Loucy (cell line): ENCODE data around the gene BICD2.

ENCODE experiments used
- H2AFZ ChIP-seq: fragments of 200-600 bp; sonication (generic); 2 replicates; pipeline ENCODE4 v1.6.0; 2016; ENCODE audit warnings: antibody characterized with exemption, mild to moderate bottlenecking, low read length, moderate library complexity
- H3F3A ChIP-seq: fragments of 200-600 bp; 2 replicates; pipeline ENCODE4 v1.6.0; 2016; ENCODE audit warnings: antibody characterized with exemption, low read depth, mild to moderate bottlenecking
- H3K27me3 ChIP-seq: fragments of 200-600 bp; sonication (generic); 2 replicates; pipeline ENCODE4 v1.6.1; 2014; ENCODE audit warnings: low read length, mild to moderate bottlenecking; ENCODE audit not compliant: insufficient read depth, poor library complexity, severe bottlenecking
- H3K36me3 ChIP-seq: fragments of 200-600 bp; sonication (generic); 2 replicates; pipeline ENCODE4 v1.6.1; 2016; ENCODE audit warnings: low read length; ENCODE audit not compliant: insufficient read depth
- H3K4me1 ChIP-seq: fragments of 200-600 bp; sonication (generic); 2 replicates; pipeline ENCODE4 v1.5.1; 2014; ENCODE audit warnings: low read length, mild to moderate bottlenecking; ENCODE audit not compliant: insufficient read depth, poor library complexity, severe bottlenecking
- H3K4me2 ChIP-seq: fragments of 200-600 bp; sonication (generic); 2 replicates; pipeline ENCODE4 v1.6.0; 2014; ENCODE audit warnings: antibody characterized with exemption, low read length, low read depth, mild to moderate bottlenecking; ENCODE audit not compliant: poor library complexity, severe bottlenecking
- H3K4me3 ChIP-seq: fragments of 200-600 bp; sonication (generic); 2 replicates; pipeline ENCODE4 v1.5.1; 2014; ENCODE audit warnings: low read length, mild to moderate bottlenecking, mixed read lengths; ENCODE audit not compliant: poor library complexity, severe bottlenecking
- H3K79me2 ChIP-seq: fragments of 200-600 bp; sonication (generic); 2 replicates; pipeline ENCODE4 v1.6.1; 2014; ENCODE audit warnings: low read length; ENCODE audit not compliant: insufficient read depth
- H3K9ac ChIP-seq: fragments of 200-600 bp; sonication (generic); 2 replicates; pipeline ENCODE4 v1.6.0; 2014; ENCODE audit warnings: mild to moderate bottlenecking, low read depth, low read length, moderate library complexity; ENCODE audit not compliant: poor library complexity, severe bottlenecking
- H3K9me2 ChIP-seq: fragments of 200-600 bp; sonication (generic); replicated peaks from 2 replicates; pipeline ENCODE4 v1.6.1; 2016; ENCODE audit warnings: low read depth, low read length, mixed read lengths
- H3K9me3 ChIP-seq: fragments of 200-600 bp; sonication (generic); 2 replicates; pipeline ENCODE4 v1.6.1; 2014; ENCODE audit warnings: mild to moderate bottlenecking, antibody characterized with exemption, low read length, low read depth; ENCODE audit not compliant: insufficient read depth
- H4K20me1 ChIP-seq: fragments of 200-600 bp; sonication (generic); 2 replicates; pipeline ENCODE4 v1.6.0; 2014; ENCODE audit warnings: antibody characterized with exemption, low read length, mild to moderate bottlenecking; ENCODE audit not compliant: insufficient read depth, poor library complexity, severe bottlenecking
- CTCF ChIP-seq: fragments of 200-600 bp; sonication (generic); conservative IDR thresholded peaks from 2 replicates; pipeline ENCODE4 v1.5.1; 2014; ENCODE audit warnings: mild to moderate bottlenecking, antibody characterized with exemption, low read length
- EZH2phosphoT487 ChIP-seq: fragments of 200-600 bp; IDR thresholded peaks from 2 replicates; pipeline ENCODE4 v1.6.1; 2018; ENCODE audit warnings: antibody characterized with exemption, mild to moderate bottlenecking, moderate library complexity, borderline replicate concordance

BICD2 gene

GRCh38 chr9:92781899-92782298 lies 17.3 kb upstream of the BICD2 start:
- no peak overlapping the region for H3K4me3 ChIP-seq
- H3K9me3 ChIP-seq = no peaks in the 10 kb centered on the region; the same call in 1 of the 2 replicates
- no peaks in the 10 kb centered on the region for H3K4me1 ChIP-seq
- H3K36me3 ChIP-seq = no peaks in the 10 kb centered on the region
- no peaks in the 10 kb centered on the region for H3K79me2 ChIP-seq
- no peak overlapping the region for H3K9ac ChIP-seq
- H3K27me3 ChIP-seq = no peaks in the 10 kb centered on the region
- no peaks in the 10 kb centered on the region for H3F3A ChIP-seq
- TF ChIP-seq EZH2phosphoT487 = no peak
- no peaks in the 10 kb centered on the region for H4K20me1 ChIP-seq
- no peaks in the 10 kb centered on the region for H3K9me2 ChIP-seq
- H3K4me2 ChIP-seq = no peak overlapping the region
- H2AFZ ChIP-seq = no peak overlapping the region

DNA sequence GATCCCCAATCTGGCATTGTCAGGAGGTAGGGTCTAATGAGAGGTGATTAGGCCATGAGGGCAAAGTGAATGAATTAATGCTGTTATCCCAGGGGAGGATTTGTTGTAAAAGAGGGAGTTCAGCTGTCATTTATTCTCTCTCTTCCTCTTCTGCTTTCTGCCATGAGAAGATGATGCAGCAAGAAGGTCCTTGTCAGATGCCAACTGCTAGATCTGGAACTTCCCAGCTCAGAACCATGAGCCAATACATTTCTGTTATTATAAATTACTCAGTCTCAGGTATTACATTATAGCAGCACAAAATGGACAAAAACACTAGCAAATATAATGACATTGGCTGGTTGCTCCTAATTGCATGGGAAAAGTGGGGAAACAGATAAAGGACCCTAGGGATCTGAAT lies 15.6 kb upstream of the BICD2 start:
- Histone ChIP-seq H3K36me3 (no peaks in the 10 kb centered on the region), H3K9me2 (no peaks in the 10 kb centered on the region), H3K9ac (no peak overlapping the region), H4K20me1 (no peaks in the 10 kb centered on the region), H3K79me2 (no peaks in the 10 kb centered on the region), H3K27me3 (no peaks in the 10 kb centered on the region), H3F3A (no peaks in the 10 kb centered on the region), H3K9me3 (no peaks in the 10 kb centered on the region; the same call in 1 of the 2 replicates), H3K4me3 (no peak overlapping the region), H2AFZ (no peak overlapping the region), H3K4me2 (no peak overlapping the region), H3K4me1 (no peaks in the 10 kb centered on the region)
- TF ChIP-seq CTCF = no peak
- TF ChIP-seq EZH2phosphoT487 = no peak

GRCh38 chr9:92775466-92775865 lies 10.8 kb upstream of the BICD2 start:
- Histone ChIP-seq H3K9me2 (no peaks in the 10 kb centered on the region), H3F3A (no peaks in the 10 kb centered on the region), H3K9ac (no peak overlapping the region), H3K4me3 (no peak overlapping the region), H4K20me1 (no peaks in the 10 kb centered on the region), H3K36me3 (no peaks in the 10 kb centered on the region), H3K4me2 (no peak overlapping the region), H3K79me2 (no peaks in the 10 kb centered on the region), H3K27me3 (no peaks in the 10 kb centered on the region), H2AFZ (no peak overlapping the region), H3K9me3 (no peaks in the 10 kb centered on the region; the same call in 1 of the 2 replicates), H3K4me1 (peaks cover 9% of the 10 kb centered on the region)
- no peak for TF ChIP-seq EZH2phosphoT487
- TF ChIP-seq CTCF = no peak

DNA sequence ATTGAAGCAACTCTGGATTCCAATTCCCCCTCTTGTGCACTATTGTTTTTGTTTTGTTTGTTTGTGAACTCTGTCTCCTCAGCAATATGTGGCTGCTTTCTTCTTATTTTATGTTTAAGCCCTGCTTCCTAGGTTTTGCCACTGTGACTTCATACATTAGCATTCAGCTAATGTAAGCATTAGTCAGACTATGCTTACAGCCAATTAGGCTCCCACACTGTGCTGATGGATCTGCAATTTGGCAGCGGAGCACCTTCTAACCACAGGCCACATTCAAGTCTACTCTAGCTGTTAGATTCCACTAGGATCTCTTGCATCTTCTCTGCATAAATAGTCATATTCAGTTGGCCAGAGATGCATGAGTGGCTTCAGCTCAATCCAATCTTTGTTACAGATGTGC lies 9.6 kb upstream of the BICD2 start:
- Histone ChIP-seq H4K20me1 (no peaks in the 10 kb centered on the region), H2AFZ (no peak overlapping the region), H3K4me1 (peaks cover 20% of the 10 kb centered on the region), H3K9me2 (no peaks in the 10 kb centered on the region), H3K9ac (no peak overlapping the region), H3K4me2 (no peak overlapping the region), H3K9me3 (no peaks in the 10 kb centered on the region; the same call in 1 of the 2 replicates), H3K36me3 (no peaks in the 10 kb centered on the region), H3K27me3 (no peaks in the 10 kb centered on the region), H3K79me2 (no peaks in the 10 kb centered on the region), H3K4me3 (no peak overlapping the region), H3F3A (no peaks in the 10 kb centered on the region)
- no peak for TF ChIP-seq EZH2phosphoT487
- no peak for TF ChIP-seq CTCF
